ENCODE data around the gene PRODH.
"Not testable (repeated sequence)": the region's sequence is repeated elsewhere in the genome, so short reads cannot be mapped to it uniquely, and the experiment has no call there.

PRODH gene

DNA sequence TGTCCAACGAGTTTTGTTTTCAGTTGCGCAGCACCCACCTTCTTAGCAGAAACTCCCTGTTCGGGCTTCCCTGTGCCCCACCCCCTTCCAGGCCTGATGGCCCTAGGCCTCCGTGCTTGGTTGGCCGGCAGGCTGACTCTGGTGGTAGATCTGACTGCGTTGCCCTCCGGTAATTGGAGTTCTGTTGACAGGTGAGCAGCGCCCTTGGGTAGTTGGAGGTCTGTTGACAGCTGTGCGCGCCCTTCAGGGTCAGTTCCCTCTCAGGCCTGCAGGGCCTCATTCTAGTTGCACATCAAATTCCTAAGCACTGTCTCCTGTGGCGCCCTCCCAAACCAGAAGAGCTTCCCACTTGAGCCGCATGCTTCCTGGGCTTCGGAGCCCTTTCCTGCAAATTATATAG lies 29.2 kb downstream of the PRODH start:
- Histone ChIP-seq H3K4me1 (ENCODE audit: control insufficient read depth, insufficient read depth, low read length) (no peaks in the 10 kb centered on the region), H3K9ac (ENCODE audit: low read length) (no peak overlapping the region), H3K4me3 (ENCODE audit: low read length) (no peak overlapping the region), H3K36me3 (ENCODE audit: control insufficient read depth, insufficient read depth, low read length) (no peaks in the 10 kb centered on the region), H3K27me3 (ENCODE audit: control insufficient read depth, insufficient read depth, low read length) (no peaks in the 10 kb centered on the region), H3K27ac (ENCODE audit: low read depth, low read length) (no peak overlapping the region)

DNA sequence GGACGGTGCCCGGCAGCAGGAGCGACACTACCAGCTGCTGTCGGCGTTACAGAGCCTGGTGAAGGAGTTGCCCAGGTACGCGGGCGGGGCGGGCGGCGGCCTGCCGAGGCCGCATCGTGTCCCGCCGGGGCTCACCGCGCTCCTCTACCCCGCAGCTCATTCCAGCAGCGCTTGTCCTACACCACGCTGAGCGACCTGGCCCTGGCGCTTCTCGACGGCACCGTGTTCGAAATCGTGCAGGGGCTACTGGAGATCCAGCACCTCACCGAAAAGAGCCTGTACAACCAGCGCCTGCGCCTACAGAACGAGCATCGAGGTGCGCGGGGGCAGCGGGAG lies 29.7 kb downstream of the PRODH start:
- not testable (repeated sequence) for H3K4me1 ChIP-seq (ENCODE audit: control insufficient read depth, insufficient read depth, low read length); H3K27ac ChIP-seq (ENCODE audit: low read depth, low read length); H3K9ac ChIP-seq (ENCODE audit: low read length); H3K36me3 ChIP-seq (ENCODE audit: control insufficient read depth, insufficient read depth, low read length); H3K27me3 ChIP-seq (ENCODE audit: control insufficient read depth, insufficient read depth, low read length); H3K4me3 ChIP-seq (ENCODE audit: low read length)

DNA sequence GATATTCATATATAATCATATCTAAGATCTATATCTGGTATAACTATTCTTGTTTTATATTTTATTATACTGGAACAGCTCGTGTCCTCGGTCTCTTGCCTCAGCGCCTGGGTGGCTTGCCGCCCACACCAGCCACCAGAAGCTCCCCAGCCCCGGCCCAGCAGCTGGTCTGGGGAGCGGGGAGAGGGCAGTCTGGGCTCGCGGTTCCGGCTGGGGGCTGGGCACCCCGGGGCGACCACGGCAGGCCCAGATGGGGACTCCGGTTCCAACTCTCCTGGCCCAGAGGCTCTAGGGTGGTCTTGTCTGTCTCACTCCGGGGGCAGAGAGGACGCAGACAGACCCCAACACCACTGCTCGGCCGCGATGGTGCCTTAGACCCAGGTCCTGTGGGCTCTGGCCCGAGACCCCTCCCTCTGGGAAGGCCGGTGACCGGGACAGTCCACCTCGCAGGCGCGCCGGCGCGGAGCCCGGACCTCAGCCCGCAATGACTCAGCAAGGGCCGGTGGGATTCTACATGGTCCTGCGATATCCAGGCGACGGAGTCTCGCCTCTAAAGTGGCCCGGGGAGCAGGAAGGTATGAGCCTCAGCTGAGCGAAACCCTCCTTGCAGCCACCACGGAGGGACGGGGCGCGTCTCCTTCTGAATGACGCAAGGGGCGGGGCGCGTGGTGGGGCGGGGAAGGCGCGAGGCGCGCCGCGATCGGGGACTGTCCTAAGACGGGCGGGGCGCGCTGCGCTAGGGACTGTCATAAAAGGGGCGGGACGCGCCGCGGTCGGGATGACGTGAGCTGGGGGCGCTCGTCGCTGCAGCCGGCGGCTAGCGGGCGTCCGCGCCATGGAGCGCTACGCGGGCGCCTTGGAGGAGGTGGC lies 30.3 kb downstream of the PRODH start, which contains the start of gene DGCR6:
Gene DGCR6, plus strand, starts transcription at position 781 of the 870 bp plus-strand sequence. Its CDS starts 55 bp downstream, at position 836.
- Histone ChIP-seq H3K36me3 (ENCODE audit: control insufficient read depth, insufficient read depth, low read length) (no peaks in the 10 kb centered on the region), H3K27me3 (ENCODE audit: control insufficient read depth, insufficient read depth, low read length) (no peaks in the 10 kb centered on the region), H3K9ac (ENCODE audit: low read length) (no peak within 1 kb of the TSS), H3K4me1 (ENCODE audit: control insufficient read depth, insufficient read depth, low read length) (no peaks in the 10 kb centered on the region), H3K4me3 (ENCODE audit: low read length) (no peak within 1 kb of the TSS), H3K27ac (ENCODE audit: low read depth, low read length) (no peak within 1 kb of the TSS)

DNA sequence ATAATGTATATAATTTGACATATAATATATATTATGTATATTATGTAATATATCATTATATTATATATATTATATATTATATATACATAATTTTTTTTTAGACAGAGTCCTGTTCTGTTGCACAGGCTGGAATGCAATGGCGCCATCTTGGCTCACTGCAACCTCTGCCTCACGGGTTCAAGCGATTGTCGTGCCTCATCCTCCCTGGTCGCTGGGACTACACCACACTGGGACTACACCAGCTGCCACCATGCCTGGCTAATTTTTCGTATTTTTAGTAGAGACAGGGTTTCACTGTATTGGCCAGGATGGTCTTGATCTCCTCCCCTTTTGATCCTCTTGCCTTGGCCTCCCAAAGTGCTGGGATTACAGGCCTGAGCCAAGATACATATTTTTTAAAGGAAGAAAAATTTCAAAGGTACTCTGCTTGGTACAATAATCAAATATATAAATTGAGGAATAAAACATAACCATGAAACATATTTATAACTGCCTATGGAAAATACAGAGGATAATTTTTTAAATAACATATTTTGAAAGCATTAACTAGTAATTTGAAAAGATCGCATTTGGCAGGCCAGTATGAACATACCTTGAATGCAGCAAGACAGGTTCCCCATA lies 39.9 kb downstream of the PRODH start:
- not testable (repeated sequence) for H3K9ac ChIP-seq (ENCODE audit: low read length); H3K4me3 ChIP-seq (ENCODE audit: low read length); H3K4me1 ChIP-seq (ENCODE audit: control insufficient read depth, insufficient read depth, low read length); H3K27ac ChIP-seq (ENCODE audit: low read depth, low read length); H3K27me3 ChIP-seq (ENCODE audit: control insufficient read depth, insufficient read depth, low read length); H3K36me3 ChIP-seq (ENCODE audit: control insufficient read depth, insufficient read depth, low read length)

DNA sequence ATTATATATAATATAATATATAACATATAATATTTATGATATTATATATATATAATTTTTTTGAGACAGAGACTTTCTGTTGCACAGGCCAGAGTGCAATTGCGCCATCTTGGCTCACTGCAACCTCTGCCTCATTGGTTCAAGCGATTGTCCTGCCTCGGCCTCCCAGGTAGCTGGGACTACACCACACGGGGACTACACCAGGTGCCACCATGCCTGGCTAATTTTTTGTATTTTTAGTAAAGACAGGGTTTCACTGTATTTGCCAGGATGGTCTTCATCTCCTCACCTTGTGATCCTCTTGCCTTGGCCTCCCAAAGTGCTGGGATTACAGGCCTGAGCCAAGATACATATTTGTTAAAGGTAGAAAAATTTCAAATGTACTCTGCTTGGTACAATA lies 42.3 kb downstream of the PRODH start:
- not testable (repeated sequence) for H3K4me1 ChIP-seq (ENCODE audit: control insufficient read depth, insufficient read depth, low read length); H3K27ac ChIP-seq (ENCODE audit: low read depth, low read length); H3K27me3 ChIP-seq (ENCODE audit: control insufficient read depth, insufficient read depth, low read length); H3K36me3 ChIP-seq (ENCODE audit: control insufficient read depth, insufficient read depth, low read length); H3K4me3 ChIP-seq (ENCODE audit: low read length); H3K9ac ChIP-seq (ENCODE audit: low read length)

DNA sequence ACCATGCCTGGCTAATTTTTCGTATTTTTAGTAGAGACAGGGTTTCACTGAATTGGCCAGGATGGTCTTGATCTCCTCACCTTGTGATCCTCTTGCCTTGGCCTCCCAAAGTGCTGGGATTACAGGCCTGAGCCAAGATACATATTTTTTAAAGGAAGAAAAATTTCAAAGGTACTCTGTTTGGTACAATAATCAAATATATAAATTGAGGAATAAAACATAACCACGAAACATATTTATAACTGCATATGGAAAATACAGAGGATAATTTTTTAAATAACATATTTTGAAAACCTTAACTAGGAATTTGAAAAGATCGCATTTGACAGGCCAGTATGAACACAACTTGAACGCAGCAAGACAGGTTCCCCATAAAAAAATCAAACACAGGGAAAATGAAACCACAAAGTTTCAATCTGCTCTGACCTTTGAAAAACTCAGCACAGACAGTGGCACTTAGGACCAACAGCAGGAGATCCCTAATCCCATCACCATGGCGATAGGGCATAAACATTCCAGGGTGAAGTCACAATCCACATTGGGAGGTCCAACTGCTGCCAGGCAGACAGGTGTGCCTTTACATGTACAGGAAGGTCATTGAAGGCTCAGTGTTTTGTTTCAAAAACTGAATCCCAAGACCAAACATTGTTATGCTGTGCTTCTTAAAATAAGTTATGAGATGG lies 45.4 kb downstream of the PRODH start:
- H3K36me3 ChIP-seq (ENCODE audit: control insufficient read depth, insufficient read depth, low read length); H3K9ac ChIP-seq (ENCODE audit: low read length); H3K27me3 ChIP-seq (ENCODE audit: control insufficient read depth, insufficient read depth, low read length); H3K4me1 ChIP-seq (ENCODE audit: control insufficient read depth, insufficient read depth, low read length); H3K4me3 ChIP-seq (ENCODE audit: low read length); H3K27ac ChIP-seq (ENCODE audit: low read depth, low read length): not testable (repeated sequence)

DNA sequence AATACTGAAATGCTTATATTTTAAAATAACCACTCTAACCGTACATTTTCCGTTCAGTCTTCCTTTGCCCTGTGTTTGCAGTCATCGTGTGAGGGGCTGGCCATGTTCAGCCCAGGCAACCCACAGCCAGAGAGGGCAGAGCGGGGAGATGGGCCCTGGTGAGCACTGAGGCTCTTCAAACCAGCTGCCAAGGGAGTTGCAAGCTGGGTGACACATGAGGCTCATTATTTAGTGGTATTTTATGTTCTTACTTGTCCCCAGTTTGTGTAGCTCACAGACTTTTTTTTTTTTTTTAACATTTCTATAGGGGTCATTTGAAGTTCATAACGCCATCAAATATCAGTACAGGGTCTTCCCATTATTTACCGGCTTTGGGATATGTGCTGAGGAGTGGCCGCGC lies 48.0 kb downstream of the PRODH start:
- Histone ChIP-seq H3K27me3 (ENCODE audit: control insufficient read depth, insufficient read depth, low read length) (no peaks in the 10 kb centered on the region), H3K27ac (ENCODE audit: low read depth, low read length) (no peak overlapping the region), H3K4me3 (ENCODE audit: low read length) (no peak overlapping the region), H3K9ac (ENCODE audit: low read length) (no peak overlapping the region), H3K36me3 (ENCODE audit: control insufficient read depth, insufficient read depth, low read length) (no peaks in the 10 kb centered on the region), H3K4me1 (ENCODE audit: control insufficient read depth, insufficient read depth, low read length) (no peaks in the 10 kb centered on the region)

DNA sequence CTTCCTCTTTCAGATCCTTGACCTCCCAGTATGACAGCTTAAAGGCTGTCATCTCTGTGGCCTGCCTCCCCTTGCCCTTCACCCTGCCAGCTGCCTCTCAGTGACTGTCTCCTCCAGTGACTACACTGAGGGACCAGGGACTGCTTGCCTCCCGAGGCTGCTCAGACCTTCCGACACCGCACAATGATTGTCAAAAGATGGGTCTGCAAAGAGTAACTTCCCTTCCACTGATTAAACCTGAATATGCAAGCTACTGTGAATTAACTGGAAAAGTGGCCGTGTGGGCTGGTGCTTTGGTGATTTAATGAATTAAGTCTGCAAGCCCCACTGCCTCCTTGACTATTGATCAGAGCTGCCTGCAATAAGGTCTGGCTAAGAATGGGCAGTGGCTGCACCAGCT lies 51.6 kb downstream of the PRODH start:
- not testable (repeated sequence) for H3K36me3 ChIP-seq (ENCODE audit: control insufficient read depth, insufficient read depth, low read length); H3K9ac ChIP-seq (ENCODE audit: low read length); H3K27me3 ChIP-seq (ENCODE audit: control insufficient read depth, insufficient read depth, low read length); H3K4me3 ChIP-seq (ENCODE audit: low read length); H3K4me1 ChIP-seq (ENCODE audit: control insufficient read depth, insufficient read depth, low read length); H3K27ac ChIP-seq (ENCODE audit: low read depth, low read length)

- H3K4me3 ChIP-seq (ENCODE audit: low read length); H3K36me3 ChIP-seq (ENCODE audit: control insufficient read depth, insufficient read depth, low read length); H3K27ac ChIP-seq (ENCODE audit: low read depth, low read length); H3K9ac ChIP-seq (ENCODE audit: low read length); H3K4me1 ChIP-seq (ENCODE audit: control insufficient read depth, insufficient read depth, low read length); H3K27me3 ChIP-seq (ENCODE audit: control insufficient read depth, insufficient read depth, low read length): not testable (repeated sequence)
Measured at GRCh38 chr22:18881260-18881659, 54.8 kb downstream of the PRODH start.

All from rectal smooth muscle tissue (tissue), 1 donor.